OCI-M1 (cell line): ENCODE results near the gene RHOD.

ENCODE experiments used
- DNase-seq: peaks from one replicate; lab custom pipeline; 2025; lab: John Stamatoyannopoulos, UW

RHOD gene

GRCh38 chr11:67062526-67063373 lies 6.1 kb downstream of the RHOD start:
- DNase-seq = no peak

- no peak for DNase-seq
Measured at GRCh38 chr11:67066333-67066709, 9.7 kb downstream of the RHOD start.

- DNase-seq = peak; percentile 79
Measured at GRCh38 chr11:67071420-67072284, 15.0 kb downstream of the RHOD start.

- DNase-seq = no peak
Measured at GRCh38 chr11:67072295-67072694, 15.6 kb downstream of the RHOD start.

- no peak for DNase-seq
Measured at GRCh38 chr11:67073908-67074307, 17.3 kb downstream of the RHOD start.

GRCh38 chr11:67076202-67076601 lies 19.6 kb downstream of the RHOD start:
- DNase-seq = no peak

GRCh38 chr11:67079065-67079705 lies 22.5 kb downstream of the RHOD start:
- DNase-seq = no peak

- peak; percentile 63 for DNase-seq
Measured at GRCh38 chr11:67082071-67082791, 25.6 kb downstream of the RHOD start.

GRCh38 chr11:67083786-67084366 lies 27.2 kb downstream of the RHOD start:
- no peak for DNase-seq

GRCh38 chr11:67085617-67086016 lies 29.0 kb downstream of the RHOD start:
- no peak for DNase-seq

- DNase-seq = no peak
Measured at GRCh38 chr11:67090717-67091116, 34.1 kb downstream of the RHOD start.

GRCh38 chr11:67095214-67095507 lies 38.5 kb downstream of the RHOD start:
- no peak for DNase-seq

- DNase-seq = no peak
Measured at GRCh38 chr11:67098799-67099429, 42.3 kb downstream of the RHOD start.

GRCh38 chr11:67099831-67100324 lies 43.2 kb downstream of the RHOD start:
- no peak for DNase-seq

GRCh38 chr11:67102664-67103063 lies 46.0 kb downstream of the RHOD start:
- DNase-seq = no peak

GRCh38 chr11:67105964-67106363 lies 49.3 kb downstream of the RHOD start:
- DNase-seq = no peak

GRCh38 chr11:67111261-67111660 lies 54.6 kb downstream of the RHOD start:
- DNase-seq = no peak

- peak; percentile 25 for DNase-seq
Measured at GRCh38 chr11:67113231-67113721, 56.6 kb downstream of the RHOD start.

GRCh38 chr11:67114275-67114896 lies 57.7 kb downstream of the RHOD start:
- DNase-seq = no peak

GRCh38 chr11:67116758-67117105 lies 60.1 kb downstream of the RHOD start:
- no peak for DNase-seq

GRCh38 chr11:67117176-67117575 lies 60.5 kb downstream of the RHOD start:
- DNase-seq = no peak
